MM.1S (cell line): Measurements from ENCODE around the gene NUMB.

Experiments
- DNase-seq: peaks from one replicate; pipeline ENCODE4 v3.0.0-alpha.2; 2015
- H2AFZ ChIP-seq: fragments of 300-600 bp; sonication (generic); 2 replicates; pipeline ENCODE4 v1.6.0; 2016; ENCODE audit warnings: antibody characterized with exemption, low read length
- H3F3A ChIP-seq: fragments of 300-600 bp; sonication (generic); 2 replicates; pipeline ENCODE4 v1.6.1; 2016; ENCODE audit warnings: mild to moderate bottlenecking, antibody characterized with exemption, low read length, moderate library complexity, mixed read lengths; ENCODE audit not compliant: insufficient read depth
- H3K27ac ChIP-seq: fragments of 300-600 bp; sonication (generic); 2 replicates; pipeline ENCODE4 v1.5.1; 2016; ENCODE audit warnings: mild to moderate bottlenecking, low read length
- H3K27me3 ChIP-seq: fragments of 300-600 bp; sonication (generic); replicated peaks from 2 replicates; pipeline ENCODE4 v1.6.0; 2016; ENCODE audit warnings: low read length; ENCODE audit not compliant: insufficient read depth
- H3K36me3 ChIP-seq: fragments of 300-600 bp; sonication (generic); replicated peaks from 2 replicates; pipeline ENCODE4 v1.6.1; 2016; ENCODE audit warnings: mild to moderate bottlenecking, low read length, mixed read lengths; ENCODE audit not compliant: insufficient read depth
- H3K4me1 ChIP-seq: fragments of 300-600 bp; sonication (generic); 2 replicates; pipeline ENCODE4 v1.6.1; 2016; ENCODE audit warnings: low read length, mixed read lengths
- H3K4me2 ChIP-seq: fragments of 300-600 bp; sonication (generic); 2 replicates; pipeline ENCODE4 v1.6.0; 2016; ENCODE audit warnings: low read depth, low read length
- H3K4me3 ChIP-seq: fragments of 300-600 bp; sonication (generic); 2 replicates; pipeline ENCODE4 v1.5.1; 2016; ENCODE audit warnings: low read length, mixed read lengths
- H3K79me2 ChIP-seq: fragments of 300-600 bp; sonication (generic); 2 replicates; pipeline ENCODE4 v1.6.1; 2016; ENCODE audit warnings: mixed run types, low read length, mixed read lengths
- H3K9ac ChIP-seq: fragments of 300-600 bp; sonication (generic); 2 replicates; pipeline ENCODE4 v1.6.1; 2016; ENCODE audit warnings: low read length, mixed read lengths
- H3K9me2 ChIP-seq: fragments of 300-600 bp; sonication (generic); replicated peaks from 2 replicates; pipeline ENCODE4 v1.6.1; 2016; ENCODE audit warnings: mild to moderate bottlenecking, low read length, mixed read lengths; ENCODE audit not compliant: insufficient read depth
- H3K9me3 ChIP-seq: fragments of 300-600 bp; sonication (generic); replicated peaks from 2 replicates; pipeline ENCODE4 v1.6.1; 2016; ENCODE audit warnings: mild to moderate bottlenecking, low read length, mixed read lengths; ENCODE audit not compliant: insufficient read depth
- H4K20me1 ChIP-seq: fragments of 300-600 bp; sonication (generic); 2 replicates; pipeline ENCODE4 v1.6.1; 2016; ENCODE audit warnings: mild to moderate bottlenecking, low read length, moderate library complexity, mixed read lengths; ENCODE audit not compliant: insufficient read depth
- EZH2 ChIP-seq: fragments of 300-600 bp; sonication (generic); optimal IDR thresholded peaks from 2 replicates; pipeline ENCODE3; 2017; ENCODE audit warnings: low read depth, mild to moderate bottlenecking, antibody characterized with exemption, low read length, mixed read lengths
- EZH2phosphoT487 ChIP-seq: fragments of 300-600 bp; sonication (generic); IDR thresholded peaks from 2 replicates; pipeline ENCODE4 v1.6.1; 2018; ENCODE audit warnings: antibody characterized with exemption, low read length
- TF ChIP-seq, protein P1 (sequence below): fragments of 300-600 bp; sonication (generic); IDR thresholded peaks from 2 replicates; pipeline ENCODE4 v1.5.1; 2016; ENCODE audit warnings: antibody characterized with exemption, low read length, mixed read lengths

The NUMB gene

GRCh38 chr14:73491256-73492042 is 33.1 kb upstream of the NUMB start:
- TF ChIP-seq, protein P1, sequence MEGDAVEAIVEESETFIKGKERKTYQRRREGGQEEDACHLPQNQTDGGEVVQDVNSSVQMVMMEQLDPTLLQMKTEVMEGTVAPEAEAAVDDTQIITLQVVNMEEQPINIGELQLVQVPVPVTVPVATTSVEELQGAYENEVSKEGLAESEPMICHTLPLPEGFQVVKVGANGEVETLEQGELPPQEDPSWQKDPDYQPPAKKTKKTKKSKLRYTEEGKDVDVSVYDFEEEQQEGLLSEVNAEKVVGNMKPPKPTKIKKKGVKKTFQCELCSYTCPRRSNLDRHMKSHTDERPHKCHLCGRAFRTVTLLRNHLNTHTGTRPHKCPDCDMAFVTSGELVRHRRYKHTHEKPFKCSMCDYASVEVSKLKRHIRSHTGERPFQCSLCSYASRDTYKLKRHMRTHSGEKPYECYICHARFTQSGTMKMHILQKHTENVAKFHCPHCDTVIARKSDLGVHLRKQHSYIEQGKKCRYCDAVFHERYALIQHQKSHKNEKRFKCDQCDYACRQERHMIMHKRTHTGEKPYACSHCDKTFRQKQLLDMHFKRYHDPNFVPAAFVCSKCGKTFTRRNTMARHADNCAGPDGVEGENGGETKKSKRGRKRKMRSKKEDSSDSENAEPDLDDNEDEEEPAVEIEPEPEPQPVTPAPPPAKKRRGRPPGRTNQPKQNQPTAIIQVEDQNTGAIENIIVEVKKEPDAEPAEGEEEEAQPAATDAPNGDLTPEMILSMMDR = no peak
- TF ChIP-seq EZH2 (no peak), EZH2phosphoT487 (no peak)
- no peaks in the 10 kb centered on the region for H3K27me3 ChIP-seq
- peak overlapping the region; percentile 52; the same call in 1 of the 2 replicates for H3K27ac ChIP-seq

GRCh38 chr14:73489481-73490175 is 31.3 kb upstream of the NUMB start:
- H2AFZ ChIP-seq = no peak overlapping the region

More at GRCh38 chr14:73491256-73492042, 33.1 kb upstream of the NUMB start:
- peak overlapping the region; percentile 67 for H3K4me3 ChIP-seq
- H3K4me2 ChIP-seq = peak overlapping the region; percentile 82
- H3K4me1 ChIP-seq = no peaks in the 10 kb centered on the region
- H3K79me2 ChIP-seq = peaks cover 11% of the 10 kb centered on the region
- H3K9me3 ChIP-seq = no peaks in the 10 kb centered on the region
- H3K36me3 ChIP-seq = no peaks in the 10 kb centered on the region
- H4K20me1 ChIP-seq = no peaks in the 10 kb centered on the region
- DNase-seq = peak; percentile 18
- no peaks in the 10 kb centered on the region for H3K9me2 ChIP-seq
- H3F3A ChIP-seq = no peaks in the 10 kb centered on the region
- H3K9ac ChIP-seq = peak overlapping the region; percentile 68; the same call in 1 of the 2 replicates
- peak overlapping the region; percentile 82 for H2AFZ ChIP-seq

DNA sequence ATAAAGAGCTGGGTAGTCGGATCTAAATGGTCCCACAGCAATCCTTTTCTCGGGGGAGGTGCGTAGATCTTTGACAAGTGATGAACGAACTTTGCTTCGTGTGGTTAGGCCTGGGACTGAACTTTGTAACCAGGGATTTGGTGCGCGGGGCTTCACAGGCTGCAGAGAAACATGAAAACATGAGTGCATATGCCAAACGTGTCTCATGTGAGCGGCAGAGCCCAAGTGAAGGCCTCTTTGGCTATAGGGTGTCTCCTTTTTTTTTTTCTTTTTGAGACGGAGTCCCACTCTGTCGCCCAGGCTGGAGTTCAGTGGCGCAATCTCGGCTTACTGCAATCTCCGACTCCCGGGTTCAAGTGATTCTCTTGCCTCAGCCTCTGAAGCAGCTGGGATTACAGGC is 20.3 kb upstream of the NUMB start:
- Histone ChIP-seq H3K79me2 (no peaks in the 10 kb centered on the region), H3K9ac (no peak overlapping the region), H3K4me2 (no peak overlapping the region), H3K27me3 (no peaks in the 10 kb centered on the region), H3K27ac (no peak overlapping the region), H3K9me3 (no peaks in the 10 kb centered on the region), H4K20me1 (no peaks in the 10 kb centered on the region), H3F3A (no peaks in the 10 kb centered on the region), H3K4me3 (no peak overlapping the region), H3K36me3 (no peaks in the 10 kb centered on the region), H2AFZ (no peak overlapping the region), H3K4me1 (no peaks in the 10 kb centered on the region), H3K9me2 (no peaks in the 10 kb centered on the region)
- no peak for TF ChIP-seq EZH2phosphoT487
- DNase-seq = no peak

More at GRCh38 chr14:73489481-73490175, 31.3 kb upstream of the NUMB start:
- no peaks in the 10 kb centered on the region for H3K9me2 ChIP-seq
- peaks cover 11% of the 10 kb centered on the region for H3K79me2 ChIP-seq
- H3K27ac ChIP-seq = no peak overlapping the region
- H3K4me3 ChIP-seq = no peak overlapping the region
- no peaks in the 10 kb centered on the region for H3K36me3 ChIP-seq
- H3F3A ChIP-seq = no peaks in the 10 kb centered on the region
- no peaks in the 10 kb centered on the region for H3K4me1 ChIP-seq
- no peaks in the 10 kb centered on the region for H4K20me1 ChIP-seq
- no peaks in the 10 kb centered on the region for H3K9me3 ChIP-seq
- no peak overlapping the region for H3K9ac ChIP-seq
- no peak for DNase-seq
- H3K27me3 ChIP-seq = no peaks in the 10 kb centered on the region
- no peak overlapping the region for H3K4me2 ChIP-seq
- TF ChIP-seq EZH2phosphoT487 = no peak
- TF ChIP-seq, protein P1 = no peak
- TF ChIP-seq EZH2 = no peak
